Loucy (cell line): Measurements from ENCODE around the gene MTREX.

Source experiments
- H2AFZ ChIP-seq: fragments of 200-600 bp; sonication (generic); 2 replicates; pipeline ENCODE4 v1.6.0; 2016; ENCODE audit warnings: antibody characterized with exemption, mild to moderate bottlenecking, low read length, moderate library complexity
- H3F3A ChIP-seq: fragments of 200-600 bp; 2 replicates; pipeline ENCODE4 v1.6.0; 2016; ENCODE audit warnings: antibody characterized with exemption, low read depth, mild to moderate bottlenecking
- H3K27me3 ChIP-seq: fragments of 200-600 bp; sonication (generic); 2 replicates; pipeline ENCODE4 v1.6.1; 2014; ENCODE audit warnings: low read length, mild to moderate bottlenecking; ENCODE audit not compliant: insufficient read depth, poor library complexity, severe bottlenecking
- H3K36me3 ChIP-seq: fragments of 200-600 bp; sonication (generic); 2 replicates; pipeline ENCODE4 v1.6.1; 2016; ENCODE audit warnings: low read length; ENCODE audit not compliant: insufficient read depth
- H3K4me1 ChIP-seq: fragments of 200-600 bp; sonication (generic); 2 replicates; pipeline ENCODE4 v1.5.1; 2014; ENCODE audit warnings: low read length, mild to moderate bottlenecking; ENCODE audit not compliant: insufficient read depth, poor library complexity, severe bottlenecking
- H3K4me2 ChIP-seq: fragments of 200-600 bp; sonication (generic); 2 replicates; pipeline ENCODE4 v1.6.0; 2014; ENCODE audit warnings: antibody characterized with exemption, low read length, low read depth, mild to moderate bottlenecking; ENCODE audit not compliant: poor library complexity, severe bottlenecking
- H3K4me3 ChIP-seq: fragments of 200-600 bp; sonication (generic); 2 replicates; pipeline ENCODE4 v1.5.1; 2014; ENCODE audit warnings: low read length, mild to moderate bottlenecking, mixed read lengths; ENCODE audit not compliant: poor library complexity, severe bottlenecking
- H3K79me2 ChIP-seq: fragments of 200-600 bp; sonication (generic); 2 replicates; pipeline ENCODE4 v1.6.1; 2014; ENCODE audit warnings: low read length; ENCODE audit not compliant: insufficient read depth
- H3K9ac ChIP-seq: fragments of 200-600 bp; sonication (generic); 2 replicates; pipeline ENCODE4 v1.6.0; 2014; ENCODE audit warnings: mild to moderate bottlenecking, low read depth, low read length, moderate library complexity; ENCODE audit not compliant: poor library complexity, severe bottlenecking
- H3K9me2 ChIP-seq: fragments of 200-600 bp; sonication (generic); replicated peaks from 2 replicates; pipeline ENCODE4 v1.6.1; 2016; ENCODE audit warnings: low read depth, low read length, mixed read lengths
- H3K9me3 ChIP-seq: fragments of 200-600 bp; sonication (generic); 2 replicates; pipeline ENCODE4 v1.6.1; 2014; ENCODE audit warnings: mild to moderate bottlenecking, antibody characterized with exemption, low read length, low read depth; ENCODE audit not compliant: insufficient read depth
- H4K20me1 ChIP-seq: fragments of 200-600 bp; sonication (generic); 2 replicates; pipeline ENCODE4 v1.6.0; 2014; ENCODE audit warnings: antibody characterized with exemption, low read length, mild to moderate bottlenecking; ENCODE audit not compliant: insufficient read depth, poor library complexity, severe bottlenecking
- EZH2phosphoT487 ChIP-seq: fragments of 200-600 bp; IDR thresholded peaks from 2 replicates; pipeline ENCODE4 v1.6.1; 2018; ENCODE audit warnings: antibody characterized with exemption, mild to moderate bottlenecking, moderate library complexity, borderline replicate concordance
- TF ChIP-seq, protein P1 (sequence below): fragments of 200-600 bp; sonication (generic); conservative IDR thresholded peaks from 2 replicates; pipeline ENCODE4 v1.5.1; 2014; ENCODE audit warnings: mild to moderate bottlenecking, antibody characterized with exemption, low read length

Gene MTREX

DNA sequence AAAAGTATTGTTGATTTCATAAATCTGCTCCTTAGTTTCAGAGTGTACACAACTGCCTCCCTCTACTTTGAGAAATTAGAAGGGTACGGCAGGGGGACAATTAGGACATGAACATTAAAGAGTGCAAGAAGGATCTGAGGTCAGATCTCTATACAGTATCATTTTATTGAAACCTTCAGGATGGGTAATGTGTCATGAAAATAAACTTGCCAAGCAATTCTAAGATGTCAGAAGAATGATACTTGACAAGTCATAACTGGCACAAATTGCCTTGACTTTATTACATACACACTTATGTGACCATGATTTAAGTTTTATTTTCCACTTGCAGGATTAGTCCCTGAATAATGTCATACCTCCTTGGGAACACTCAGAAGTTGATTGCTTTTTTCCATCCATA is 134.2 kb downstream of the MTREX start:
- TF ChIP-seq, protein P1, sequence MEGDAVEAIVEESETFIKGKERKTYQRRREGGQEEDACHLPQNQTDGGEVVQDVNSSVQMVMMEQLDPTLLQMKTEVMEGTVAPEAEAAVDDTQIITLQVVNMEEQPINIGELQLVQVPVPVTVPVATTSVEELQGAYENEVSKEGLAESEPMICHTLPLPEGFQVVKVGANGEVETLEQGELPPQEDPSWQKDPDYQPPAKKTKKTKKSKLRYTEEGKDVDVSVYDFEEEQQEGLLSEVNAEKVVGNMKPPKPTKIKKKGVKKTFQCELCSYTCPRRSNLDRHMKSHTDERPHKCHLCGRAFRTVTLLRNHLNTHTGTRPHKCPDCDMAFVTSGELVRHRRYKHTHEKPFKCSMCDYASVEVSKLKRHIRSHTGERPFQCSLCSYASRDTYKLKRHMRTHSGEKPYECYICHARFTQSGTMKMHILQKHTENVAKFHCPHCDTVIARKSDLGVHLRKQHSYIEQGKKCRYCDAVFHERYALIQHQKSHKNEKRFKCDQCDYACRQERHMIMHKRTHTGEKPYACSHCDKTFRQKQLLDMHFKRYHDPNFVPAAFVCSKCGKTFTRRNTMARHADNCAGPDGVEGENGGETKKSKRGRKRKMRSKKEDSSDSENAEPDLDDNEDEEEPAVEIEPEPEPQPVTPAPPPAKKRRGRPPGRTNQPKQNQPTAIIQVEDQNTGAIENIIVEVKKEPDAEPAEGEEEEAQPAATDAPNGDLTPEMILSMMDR, result no peak
- Histone ChIP-seq H3K4me1 (peaks cover 17% of the 10 kb centered on the region), H3K9me3 (no peaks in the 10 kb centered on the region), H3K79me2 (no peaks in the 10 kb centered on the region), H2AFZ (no peak overlapping the region), H3K27me3 (no peaks in the 10 kb centered on the region), H3K9me2 (no peaks in the 10 kb centered on the region), H4K20me1 (no peaks in the 10 kb centered on the region), H3K36me3 (peaks cover 5% of the 10 kb centered on the region; the same call in 1 of the 2 replicates), H3K4me3 (no peak overlapping the region), H3K9ac (no peak overlapping the region), H3F3A (no peaks in the 10 kb centered on the region), H3K4me2 (no peak overlapping the region)

DNA sequence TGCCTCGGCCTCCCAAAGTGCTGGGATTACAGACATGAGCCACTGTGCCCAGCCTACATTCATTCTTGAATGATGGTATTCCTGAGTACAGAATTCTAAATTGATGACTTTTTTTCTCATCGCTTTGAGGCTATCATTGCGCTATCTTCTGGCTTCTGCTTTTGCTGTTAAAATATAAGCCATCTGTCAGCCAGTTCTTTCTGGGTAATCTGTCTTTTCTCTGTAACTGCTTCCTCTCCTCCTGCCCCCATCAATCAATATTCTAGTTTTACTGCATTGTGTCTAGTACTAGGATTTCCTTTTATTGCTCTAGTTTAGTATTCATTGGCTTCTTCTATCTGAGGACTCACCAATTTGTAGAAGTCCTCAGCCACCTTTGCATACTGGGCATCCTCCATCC is 138.0 kb downstream of the MTREX start:
- no peak for TF ChIP-seq EZH2phosphoT487
- TF ChIP-seq, protein P1, result no peak
- Histone ChIP-seq H4K20me1 (no peaks in the 10 kb centered on the region), H3K79me2 (no peaks in the 10 kb centered on the region), H2AFZ (no peak overlapping the region), H3K9me2 (no peaks in the 10 kb centered on the region), H3K4me1 (peaks cover 5% of the 10 kb centered on the region), H3K27me3 (no peaks in the 10 kb centered on the region), H3F3A (no peaks in the 10 kb centered on the region), H3K4me3 (no peak overlapping the region), H3K9me3 (no peaks in the 10 kb centered on the region), H3K9ac (no peak overlapping the region), H3K4me2 (no peak overlapping the region), H3K36me3 (peaks cover 5% of the 10 kb centered on the region; the same call in 1 of the 2 replicates)

DNA sequence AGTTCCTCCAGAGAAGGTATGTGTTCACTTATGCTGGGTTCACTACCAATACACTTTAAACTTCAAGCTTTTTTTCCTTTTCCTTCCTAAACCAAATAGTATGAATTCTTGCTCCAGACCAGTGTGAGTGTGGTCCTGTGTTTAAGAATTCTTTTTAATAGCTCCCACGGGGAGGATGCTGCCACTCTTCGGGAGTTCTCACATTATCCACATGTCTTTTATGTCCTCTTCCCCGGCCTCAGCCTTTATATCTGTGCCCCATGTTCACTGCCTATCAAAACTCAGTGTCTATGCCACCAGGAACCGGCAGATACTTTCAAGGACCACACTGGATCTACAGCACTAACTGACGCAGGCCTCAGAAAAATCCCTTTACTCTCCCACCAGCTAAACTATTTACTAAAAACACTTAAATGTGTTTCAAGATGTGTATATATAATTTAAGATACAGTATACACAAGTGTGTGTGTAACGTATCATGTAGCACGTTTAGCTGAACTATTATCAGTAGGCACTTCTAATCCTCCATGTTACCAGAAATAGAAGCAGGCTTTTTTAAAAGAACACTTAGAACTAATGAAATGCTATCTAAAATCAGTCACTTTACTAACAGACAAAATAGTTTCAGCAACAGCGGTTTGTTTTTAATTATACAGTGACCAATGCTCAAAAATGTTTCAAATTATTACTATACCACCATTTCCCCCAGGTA is 139.0 kb downstream of the MTREX start:
- no peaks in the 10 kb centered on the region for H3F3A ChIP-seq
- H2AFZ ChIP-seq, result no peak overlapping the region
- H3K4me1 ChIP-seq, result no peaks in the 10 kb centered on the region
- no peaks in the 10 kb centered on the region for H3K79me2 ChIP-seq
- no peaks in the 10 kb centered on the region for H3K9me2 ChIP-seq
- H3K36me3 ChIP-seq, result no peaks in the 10 kb centered on the region
- H3K9ac ChIP-seq, result no peak overlapping the region
- no peak overlapping the region for H3K4me2 ChIP-seq
- no peak for TF ChIP-seq EZH2phosphoT487
- TF ChIP-seq, protein P1, result no peak
- no peak overlapping the region for H3K4me3 ChIP-seq
- H3K27me3 ChIP-seq, result no peaks in the 10 kb centered on the region
- H4K20me1 ChIP-seq, result no peaks in the 10 kb centered on the region
- no peaks in the 10 kb centered on the region for H3K9me3 ChIP-seq
